22Rv1 (cell line): ENCODE results near the gene GRIK4.

Experiments
- ZFX ChIP-seq: fragments of 450-650 bp; IDR thresholded peaks from 2 replicates; pipeline ENCODE4 v1.6.1; 2017; ENCODE audit warnings: antibody characterized with exemption, borderline replicate concordance
- TF ChIP-seq, protein P1 (sequence below): fragments of 450-650 bp; IDR thresholded peaks from 2 replicates; pipeline ENCODE4 v1.5.1; 2017; ENCODE audit warnings: mild to moderate bottlenecking

DNA sequence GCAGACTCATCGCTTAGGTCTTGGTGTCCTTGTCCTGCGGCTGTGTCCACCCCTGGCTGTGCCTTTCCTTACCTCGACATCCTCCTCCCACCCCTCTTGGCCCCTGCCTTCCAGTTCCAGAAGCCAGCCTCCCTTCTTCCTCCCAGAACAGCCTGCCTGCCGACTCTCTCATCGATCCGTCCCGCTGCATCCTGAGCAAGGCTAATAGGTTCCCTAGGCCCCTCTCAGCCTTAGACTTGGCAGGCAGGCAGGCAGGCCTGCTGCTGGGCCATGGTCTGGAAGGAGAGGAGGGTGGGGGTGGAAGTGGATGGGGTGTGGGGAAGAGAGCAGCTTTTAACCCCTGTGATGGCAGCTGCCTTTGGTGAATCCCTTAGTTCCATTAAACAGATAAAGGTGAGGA is 315.6 kb downstream of the GRIK4 start:
- TF ChIP-seq, protein P1, sequence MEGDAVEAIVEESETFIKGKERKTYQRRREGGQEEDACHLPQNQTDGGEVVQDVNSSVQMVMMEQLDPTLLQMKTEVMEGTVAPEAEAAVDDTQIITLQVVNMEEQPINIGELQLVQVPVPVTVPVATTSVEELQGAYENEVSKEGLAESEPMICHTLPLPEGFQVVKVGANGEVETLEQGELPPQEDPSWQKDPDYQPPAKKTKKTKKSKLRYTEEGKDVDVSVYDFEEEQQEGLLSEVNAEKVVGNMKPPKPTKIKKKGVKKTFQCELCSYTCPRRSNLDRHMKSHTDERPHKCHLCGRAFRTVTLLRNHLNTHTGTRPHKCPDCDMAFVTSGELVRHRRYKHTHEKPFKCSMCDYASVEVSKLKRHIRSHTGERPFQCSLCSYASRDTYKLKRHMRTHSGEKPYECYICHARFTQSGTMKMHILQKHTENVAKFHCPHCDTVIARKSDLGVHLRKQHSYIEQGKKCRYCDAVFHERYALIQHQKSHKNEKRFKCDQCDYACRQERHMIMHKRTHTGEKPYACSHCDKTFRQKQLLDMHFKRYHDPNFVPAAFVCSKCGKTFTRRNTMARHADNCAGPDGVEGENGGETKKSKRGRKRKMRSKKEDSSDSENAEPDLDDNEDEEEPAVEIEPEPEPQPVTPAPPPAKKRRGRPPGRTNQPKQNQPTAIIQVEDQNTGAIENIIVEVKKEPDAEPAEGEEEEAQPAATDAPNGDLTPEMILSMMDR = no peak
- TF ChIP-seq ZFX = no peak
